A673 (cell line): ENCODE measurements around the gene KCNMA1. TPM values are rescaled to one million over a fixed set of nuclear protein-coding genes. Genes with fewer than 3 reads are reported as not detected.

Experiments used
- BruUV-seq: library from RNA; stranded (reverse); fragments of 400-500 nt; replicated peaks from 2 replicates; lab custom pipeline; 2021; lab: Mats Ljungman, UMichigan
- CTCF ChIA-PET: fragments of 300-600 bp; sonication (Branson Sonifier 250); formaldehyde crosslinking; loops from one replicate; lab custom pipeline; 2022; ENCODE audit warnings: antibody characterized with exemption; lab: Charles Lee
- POLR2A ChIA-PET: fragments of 300-600 bp; sonication (Branson Sonifier 250); formaldehyde crosslinking; loops from one replicate; lab custom pipeline; 2022; ENCODE audit warnings: antibody characterized with exemption; ENCODE audit not compliant: low non-redundant PET; lab: Charles Lee
- DNase-seq: peaks from one replicate; pipeline ENCODE4 v3.0.0-alpha.2; 2015; ENCODE audit warnings: low spot score
- H3K27ac ChIP-seq: fragments of 200-600 bp; sonication (generic); 2 replicates; pipeline ENCODE4 v1.5.1; 2016; ENCODE audit warnings: mixed run types, low read depth, mild to moderate bottlenecking, mixed read lengths, antibody characterized with exemption, low read length; ENCODE audit not compliant: poor library complexity, severe bottlenecking
- H3K27me3 ChIP-seq: fragments of 200-600 bp; sonication (generic); replicated peaks from 2 replicates; pipeline ENCODE4 v1.6.1; 2017; ENCODE audit warnings: mixed run types, low read depth, mild to moderate bottlenecking, mixed read lengths, antibody characterized with exemption, low read length; ENCODE audit not compliant: insufficient read depth, poor library complexity
- H3K36me3 ChIP-seq: fragments of 200-600 bp; sonication (generic); 2 replicates; pipeline ENCODE4 v1.6.1; 2016; ENCODE audit warnings: mixed run types, mild to moderate bottlenecking, mixed read lengths, antibody characterized with exemption, low read length; ENCODE audit not compliant: insufficient read depth, poor library complexity, severe bottlenecking
- H3K4me1 ChIP-seq: fragments of 200-600 bp; sonication (generic); 2 replicates; pipeline ENCODE4 v1.6.1; 2017; ENCODE audit warnings: mixed run types, mild to moderate bottlenecking, mixed read lengths, antibody characterized with exemption, low read length; ENCODE audit not compliant: insufficient read depth, poor library complexity, severe bottlenecking
- H3K4me3 ChIP-seq: fragments of 200-600 bp; sonication (generic); 2 replicates; pipeline ENCODE4 v1.5.1; 2016; ENCODE audit warnings: low read depth, mixed run types, mild to moderate bottlenecking, mixed read lengths, low read length; ENCODE audit not compliant: poor library complexity, severe bottlenecking
- H3K9me3 ChIP-seq: fragments of 200-600 bp; sonication (generic); 2 replicates; pipeline ENCODE4 v1.6.1; 2016; ENCODE audit warnings: mixed run types, low read depth, mild to moderate bottlenecking, mixed read lengths, antibody characterized with exemption, low read length; ENCODE audit not compliant: poor library complexity, severe bottlenecking
- EZH2 ChIP-seq: fragments of 200-600 bp; sonication (generic); IDR thresholded peaks from 2 replicates; pipeline ENCODE4 v1.6.1; 2017; ENCODE audit warnings: borderline replicate concordance, low read depth, mild to moderate bottlenecking, mixed read lengths, antibody characterized with exemption, low read length; ENCODE audit not compliant: poor library complexity, severe bottlenecking
- intact Hi-C: fragments of 100-400 bp; cut with micrococcal nuclease; formaldehyde crosslinking; loops from one replicate; pipeline ENCODE4 v1.10.0; 2022; ENCODE audit not compliant: unreplicated experiment
- total RNA-seq: library from RNA; stranded (reverse); gene quantifications from 2 replicates; pipeline ENCODE4 v1.2.3, GENCODE V29; 2021
- TF ChIP-seq, protein P1 (sequence below): fragments of 300-800, 200-600 bp; sonication (generic); conservative IDR thresholded peaks from 2 replicates; pipeline ENCODE4 v1.5.1; 2017; ENCODE audit warnings: low read depth, mild to moderate bottlenecking, antibody characterized with exemption, low read length, moderate library complexity, mixed read lengths

The KCNMA1 gene
- total RNA-seq, 1 experiment from 2014 or later: 0.84 TPM

DNA sequence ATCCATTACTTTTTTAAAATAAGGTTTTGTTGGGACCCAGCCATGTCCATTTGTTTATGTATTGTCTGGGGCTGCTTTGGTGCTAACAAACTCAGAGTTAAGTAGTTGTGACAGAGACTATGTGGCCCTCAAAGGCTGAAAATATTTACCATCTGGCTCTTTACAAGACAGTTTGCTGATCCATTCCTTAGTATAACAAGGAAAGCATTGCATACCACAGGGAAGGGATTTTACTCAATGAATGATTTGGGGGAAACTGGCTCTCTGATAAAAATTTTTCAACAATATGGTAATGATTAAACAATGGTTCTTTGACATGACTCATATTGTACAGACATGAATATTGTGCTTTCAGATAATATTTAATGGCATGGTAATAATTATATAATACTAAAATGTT lies 738.1 kb downstream of the KCNMA1 start:
- ChIA-PET POLR2A (no interaction called here), CTCF (no interaction called here)
- Histone ChIP-seq H3K9me3 (no peaks in the 10 kb centered on the region), H3K4me1 (peaks cover 4% of the 10 kb centered on the region), H3K36me3 (no peaks in the 10 kb centered on the region), H3K27me3 (no peaks in the 10 kb centered on the region), H3K4me3 (no peak overlapping the region), H3K27ac (no peak overlapping the region)
- no peak for DNase-seq
- no peak for TF ChIP-seq EZH2
- TF ChIP-seq, protein P1, sequence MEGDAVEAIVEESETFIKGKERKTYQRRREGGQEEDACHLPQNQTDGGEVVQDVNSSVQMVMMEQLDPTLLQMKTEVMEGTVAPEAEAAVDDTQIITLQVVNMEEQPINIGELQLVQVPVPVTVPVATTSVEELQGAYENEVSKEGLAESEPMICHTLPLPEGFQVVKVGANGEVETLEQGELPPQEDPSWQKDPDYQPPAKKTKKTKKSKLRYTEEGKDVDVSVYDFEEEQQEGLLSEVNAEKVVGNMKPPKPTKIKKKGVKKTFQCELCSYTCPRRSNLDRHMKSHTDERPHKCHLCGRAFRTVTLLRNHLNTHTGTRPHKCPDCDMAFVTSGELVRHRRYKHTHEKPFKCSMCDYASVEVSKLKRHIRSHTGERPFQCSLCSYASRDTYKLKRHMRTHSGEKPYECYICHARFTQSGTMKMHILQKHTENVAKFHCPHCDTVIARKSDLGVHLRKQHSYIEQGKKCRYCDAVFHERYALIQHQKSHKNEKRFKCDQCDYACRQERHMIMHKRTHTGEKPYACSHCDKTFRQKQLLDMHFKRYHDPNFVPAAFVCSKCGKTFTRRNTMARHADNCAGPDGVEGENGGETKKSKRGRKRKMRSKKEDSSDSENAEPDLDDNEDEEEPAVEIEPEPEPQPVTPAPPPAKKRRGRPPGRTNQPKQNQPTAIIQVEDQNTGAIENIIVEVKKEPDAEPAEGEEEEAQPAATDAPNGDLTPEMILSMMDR: no peak
- no TSS peak for BruUV-seq
- intact Hi-C loops: no loop called here

- Histone ChIP-seq H3K4me3 (no peak overlapping the region), H3K9me3 (no peaks in the 10 kb centered on the region), H3K36me3 (no peaks in the 10 kb centered on the region), H3K27ac (no peak overlapping the region), H3K27me3 (peaks cover 10% of the 10 kb centered on the region), H3K4me1 (no peaks in the 10 kb centered on the region)
- TF ChIP-seq, protein P1: no peak
- no peak for TF ChIP-seq EZH2
- DNase-seq: no peak
- ChIA-PET CTCF (no interaction called here), POLR2A (no interaction called here)
- intact Hi-C loops: no loop called here
- no TSS peak for BruUV-seq
These were observed 744.7 kb downstream of the KCNMA1 start for GRCh38 chr10:76892766-76893479.

- intact Hi-C loops: no loop called here
- H3K27ac ChIP-seq: no peak overlapping the region
- no peaks in the 10 kb centered on the region for H3K4me1 ChIP-seq
- ChIA-PET CTCF (no interaction called here), POLR2A (no interaction called here)
- peaks cover 6% of the 10 kb centered on the region for H3K27me3 ChIP-seq
- no peak for TF ChIP-seq EZH2
- TF ChIP-seq, protein P1: no peak
- BruUV-seq: no TSS peak
- DNase-seq: no peak
- no peaks in the 10 kb centered on the region for H3K36me3 ChIP-seq
- no peaks in the 10 kb centered on the region for H3K9me3 ChIP-seq
- H3K4me3 ChIP-seq: no peak overlapping the region
These were observed 750.2 kb downstream of the KCNMA1 start for GRCh38 chr10:76887223-76888010.
